GM19395 (cell line): ENCODE measurements around the gene IQGAP2.
"Not testable (repeated sequence)": the region's sequence is repeated elsewhere in the genome, so short reads cannot be mapped to it uniquely, and the experiment has no call there.

Experiments
- ATAC-seq: cut with Tn5 transposase; IDR thresholded peaks from one replicate; pipeline ENCODE4 v1.9.1; 2021; ENCODE audit warnings: mild to moderate bottlenecking, moderate library complexity; ENCODE audit not compliant: unreplicated experiment

The IQGAP2 gene

DNA sequence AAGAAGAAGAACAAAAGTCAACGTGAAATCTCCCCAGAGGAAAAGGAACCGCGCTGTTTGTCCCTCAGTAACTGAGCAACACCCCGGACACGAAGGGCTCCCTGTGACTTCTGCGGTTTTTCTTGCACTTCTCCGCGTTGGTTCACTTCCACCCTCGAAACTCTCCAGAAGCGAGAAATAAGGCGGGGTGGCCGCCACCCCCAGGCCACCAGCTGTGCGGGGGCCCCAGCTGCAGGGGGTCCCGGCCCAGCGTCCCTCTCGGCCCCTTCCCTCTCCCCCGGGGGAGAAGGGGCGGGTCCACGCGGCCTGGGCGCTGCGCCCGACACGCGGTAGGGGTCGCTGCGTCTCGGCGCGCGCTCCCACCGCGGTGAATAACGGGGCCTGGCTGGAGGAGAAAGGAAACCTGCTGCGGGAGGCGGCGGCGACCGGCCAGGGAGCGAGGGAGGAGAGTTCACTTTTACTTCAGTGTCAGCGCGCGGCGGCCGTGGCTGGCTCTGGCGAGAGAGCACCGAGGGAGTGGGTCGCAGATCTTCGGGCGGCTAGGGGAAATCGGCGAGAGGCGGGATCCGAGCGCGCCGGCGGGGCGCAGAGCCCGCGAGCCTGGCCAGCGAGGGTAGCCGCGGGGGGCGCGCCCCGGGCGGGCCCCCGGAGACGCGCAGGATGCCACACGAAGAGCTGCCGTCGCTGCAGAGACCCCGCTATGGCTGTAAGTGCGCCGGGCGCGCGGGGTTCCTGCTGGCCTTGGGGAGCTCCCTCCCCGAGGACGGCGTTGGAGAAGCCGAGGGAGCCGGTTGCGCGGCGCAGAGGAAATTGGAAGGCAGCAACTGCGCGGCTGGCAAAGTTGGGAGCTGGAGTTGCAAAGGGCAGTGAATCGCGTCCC, at the start of gene IQGAP2:
Gene IQGAP2 (plus strand): TSS at position 400 of the 880 bp plus-strand sequence. CDS start 261 bp downstream, at position 661.
- ATAC-seq: peak; percentile 55

DNA sequence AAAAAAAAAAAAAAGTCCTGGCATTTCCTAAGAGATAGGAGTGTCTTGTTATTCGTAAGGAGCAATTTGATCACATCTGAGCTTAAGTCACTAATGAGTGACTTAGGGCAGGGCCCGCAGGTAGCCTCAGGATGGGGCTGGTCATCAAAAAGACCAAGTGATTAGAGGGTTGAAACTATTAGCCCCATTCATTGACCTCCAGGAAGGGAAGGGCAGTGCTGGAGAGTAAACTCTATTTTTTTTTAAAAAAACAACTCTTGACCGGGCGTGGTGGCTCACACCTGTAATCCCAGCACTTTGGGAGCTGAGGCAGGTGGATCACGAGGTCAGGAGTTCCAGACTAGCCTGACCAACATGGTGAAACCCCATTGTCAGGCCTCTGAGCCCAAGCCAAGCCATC, 46.2 kb upstream of the IQGAP2 start:
- no peak for ATAC-seq

DNA sequence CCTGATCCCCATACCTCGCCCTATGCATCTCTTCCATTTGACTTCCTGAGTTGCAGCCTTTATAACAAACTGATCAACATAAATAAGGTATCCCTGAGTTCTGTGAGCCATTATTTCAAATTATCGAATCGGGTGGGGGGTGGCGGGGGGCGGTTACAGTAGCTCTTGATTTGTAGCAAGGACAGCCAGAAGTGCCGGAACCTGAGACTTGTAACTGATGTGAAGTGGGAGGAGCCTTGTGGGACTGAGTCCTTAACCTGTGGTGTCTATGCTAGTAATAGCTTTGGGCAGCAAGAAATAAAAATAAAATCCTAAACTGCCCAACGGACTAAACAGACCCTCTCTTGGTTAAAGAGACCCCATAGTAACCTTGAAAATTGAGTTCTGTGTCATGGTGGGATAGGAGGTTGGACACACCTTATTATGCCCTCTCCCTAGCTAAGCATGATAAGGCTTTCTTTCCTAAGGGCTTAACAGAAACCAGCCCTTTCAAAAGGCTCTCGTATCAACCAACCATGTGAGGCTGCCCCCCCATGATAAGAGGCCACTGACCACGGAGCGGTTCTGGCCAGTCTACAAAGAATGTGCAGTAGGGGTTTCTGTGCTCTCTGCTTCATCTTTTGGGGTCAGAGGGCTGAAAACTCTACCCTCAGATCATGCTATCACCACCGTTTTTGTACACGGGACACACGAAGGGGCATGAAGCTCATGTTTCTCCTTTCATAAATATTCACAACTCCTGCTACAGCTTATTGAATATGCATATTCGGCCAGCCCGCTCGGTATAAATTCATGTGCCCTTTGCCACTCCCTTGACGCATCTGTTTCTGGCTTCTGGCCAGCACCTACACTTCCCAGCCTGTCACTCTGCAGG, 39.5 kb upstream of the IQGAP2 start:
- ATAC-seq: no peak

- no peak for ATAC-seq
Observed at GRCh38 chr5:76364226-76364589, 38.9 kb upstream of the IQGAP2 start.

DNA sequence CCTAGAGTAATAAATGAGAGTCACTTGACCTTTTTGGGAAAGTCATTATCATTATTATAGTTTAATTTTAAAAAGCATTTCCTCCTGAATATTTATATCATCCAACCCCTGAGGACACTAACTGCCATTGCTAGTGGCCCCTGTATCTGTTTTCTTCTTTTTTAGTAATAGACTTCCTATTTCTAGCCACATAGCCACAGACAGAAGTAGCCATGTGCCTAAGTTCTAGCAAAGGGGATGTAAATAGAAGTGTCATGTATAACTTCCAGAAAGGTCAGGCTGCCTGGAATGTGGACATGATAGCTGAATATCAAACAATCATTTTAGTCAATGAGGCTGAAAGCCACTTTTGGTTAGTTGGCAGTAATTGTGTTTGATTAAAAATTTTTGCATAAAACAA, 37.5 kb upstream of the IQGAP2 start:
- no peak for ATAC-seq

DNA sequence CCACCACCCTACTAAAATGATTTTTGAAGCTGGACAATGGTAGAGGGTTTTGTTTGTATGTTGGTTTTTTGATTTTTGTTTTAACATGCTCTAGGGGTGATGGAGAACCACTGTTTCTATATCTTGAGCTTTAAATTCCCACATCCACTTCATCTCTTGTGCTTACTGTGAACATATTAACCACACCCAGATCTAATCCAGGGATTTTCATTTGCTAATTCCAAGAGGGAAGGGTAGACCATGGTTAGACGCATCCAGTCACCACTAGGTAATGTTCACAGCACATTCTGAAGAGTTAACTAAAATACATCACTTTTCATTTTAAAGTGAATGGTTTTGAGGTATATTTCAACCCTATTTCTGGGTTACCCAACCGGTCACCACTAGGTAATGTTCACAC, 36.5 kb upstream of the IQGAP2 start:
- no peak for ATAC-seq

DNA sequence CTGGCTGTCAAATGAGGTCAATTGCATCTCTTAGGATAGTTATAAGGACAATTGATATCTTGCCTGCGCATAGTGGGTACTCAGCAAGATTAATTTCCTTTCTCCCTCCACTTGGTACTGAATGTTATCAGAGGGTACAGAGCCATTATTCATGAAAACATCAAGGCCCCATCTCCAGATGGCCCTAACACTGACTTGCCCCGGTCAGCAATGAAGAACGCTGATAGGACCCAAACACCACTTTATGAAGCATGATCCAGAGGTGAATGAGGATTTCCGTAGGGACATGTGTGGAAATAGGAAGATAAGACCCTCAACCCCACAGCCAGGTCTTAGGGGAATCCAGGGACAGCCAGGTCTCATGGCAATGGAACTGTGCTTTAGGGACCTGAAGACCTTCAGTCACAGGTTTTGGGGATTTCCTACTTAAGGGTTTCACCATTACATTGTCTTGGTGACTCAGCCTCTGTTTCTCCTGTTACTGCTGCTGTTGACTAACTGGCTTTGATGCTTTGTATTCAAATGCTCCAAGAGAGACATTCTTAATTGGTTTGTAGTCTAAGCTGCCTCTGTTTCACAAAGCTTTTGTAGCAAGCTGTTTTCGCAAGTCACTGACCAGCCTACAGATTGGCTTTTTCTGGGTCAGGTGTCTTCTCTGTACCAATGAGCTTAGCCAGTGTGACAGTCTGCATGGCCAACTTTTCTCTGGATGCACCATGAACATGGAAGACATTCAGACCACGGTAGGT, 35.3 kb upstream of the IQGAP2 start:
- no peak for ATAC-seq

DNA sequence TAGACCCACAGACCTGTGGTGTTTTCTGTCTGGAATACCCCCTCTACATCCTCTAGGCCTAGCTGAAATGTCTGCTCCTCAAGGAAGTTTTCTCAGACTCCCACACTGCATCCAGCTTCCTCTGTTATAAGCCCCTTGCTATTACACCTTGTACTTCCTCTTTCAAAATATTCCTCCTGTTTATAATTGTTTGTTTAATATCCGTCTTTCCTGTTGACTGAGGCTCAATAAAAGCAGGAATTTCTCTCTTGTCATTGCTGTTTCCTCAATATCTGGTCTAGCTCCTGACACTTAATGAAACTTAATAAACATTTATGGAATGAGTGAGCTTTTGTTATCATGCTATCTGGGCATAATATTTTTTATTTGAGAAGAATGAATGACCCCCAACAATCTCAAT, 34.1 kb upstream of the IQGAP2 start:
- ATAC-seq: no peak

GRCh38 chr5:76369668-76370067, 33.4 kb upstream of the IQGAP2 start:
- not testable (repeated sequence) for ATAC-seq

- ATAC-seq: no peak
Observed at GRCh38 chr5:76371960-76372322, 31.1 kb upstream of the IQGAP2 start.

DNA sequence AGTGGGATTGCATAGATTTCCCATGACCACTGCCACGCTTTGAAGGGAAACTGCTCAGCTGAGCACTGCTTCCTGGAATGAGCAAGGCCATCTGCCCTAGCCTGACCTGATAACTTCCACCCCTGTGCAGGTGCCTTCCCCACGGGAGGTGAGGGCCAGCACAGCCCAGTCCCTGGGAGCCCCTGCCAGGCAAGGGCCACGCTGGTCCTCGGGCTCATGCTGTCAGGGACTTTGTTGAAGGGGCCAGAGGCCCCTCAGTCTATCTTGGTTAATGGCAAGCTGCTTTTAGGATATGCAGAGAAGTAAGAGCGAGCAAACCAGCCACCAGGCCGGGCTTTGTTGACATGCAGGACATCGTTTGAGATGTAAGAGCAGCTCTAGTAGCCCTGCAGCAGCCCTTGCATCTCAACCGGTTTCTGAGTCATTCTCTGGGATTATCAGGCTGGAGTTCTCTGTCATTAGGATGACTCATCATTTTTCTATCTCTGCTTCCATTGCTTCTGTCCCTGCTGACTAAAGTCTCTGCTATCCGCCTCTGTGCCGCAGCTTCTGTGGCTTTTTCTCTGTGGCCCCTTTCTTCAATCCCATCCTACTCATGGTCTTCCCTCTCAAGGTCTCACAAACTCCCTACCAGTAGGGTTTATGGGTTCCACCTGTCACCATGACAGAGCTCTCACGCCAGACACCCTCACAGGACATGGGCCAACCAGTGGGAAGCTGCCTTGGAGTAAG, 30.6 kb upstream of the IQGAP2 start:
- ATAC-seq: no peak

- ATAC-seq: no peak
Observed at GRCh38 chr5:76376148-76376865, 26.8 kb upstream of the IQGAP2 start.

DNA sequence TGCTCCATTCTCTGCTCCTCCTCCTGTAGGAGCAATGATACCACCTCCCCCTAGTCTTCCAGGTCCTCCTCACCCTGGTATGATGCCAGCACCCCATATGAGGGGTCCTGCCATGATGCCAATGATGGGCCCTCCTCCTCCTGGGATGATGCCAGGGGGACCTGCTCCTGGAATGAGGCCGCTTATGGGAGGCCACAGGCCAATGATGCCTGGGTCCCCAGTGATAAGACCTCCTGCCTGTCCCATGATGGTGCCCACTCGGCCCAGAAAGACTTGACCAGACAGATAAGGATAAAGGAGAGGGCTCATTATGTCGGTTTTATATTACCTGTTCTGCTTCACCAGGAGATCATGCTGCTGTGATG, 26.2 kb upstream of the IQGAP2 start:
- no peak for ATAC-seq

DNA sequence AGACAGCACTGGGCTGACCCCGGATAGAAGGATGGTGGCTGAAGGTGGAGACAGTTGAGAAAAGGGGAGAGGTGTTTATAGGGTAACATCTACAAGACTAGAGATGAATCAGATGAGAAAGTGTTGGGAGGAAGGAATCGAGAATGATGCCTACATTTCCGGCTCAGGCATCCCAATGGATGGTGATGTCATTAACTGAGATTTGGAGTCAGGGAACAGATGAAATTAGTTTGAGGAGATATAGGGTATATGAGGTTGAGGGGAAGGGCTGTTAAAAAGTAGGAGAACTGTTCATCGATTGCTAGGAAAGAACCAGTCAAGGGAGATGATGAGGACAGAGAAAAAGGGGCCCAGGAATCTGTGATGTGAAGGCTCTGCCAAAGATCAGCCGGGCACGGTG, 24.7 kb upstream of the IQGAP2 start:
- ATAC-seq: no peak

DNA sequence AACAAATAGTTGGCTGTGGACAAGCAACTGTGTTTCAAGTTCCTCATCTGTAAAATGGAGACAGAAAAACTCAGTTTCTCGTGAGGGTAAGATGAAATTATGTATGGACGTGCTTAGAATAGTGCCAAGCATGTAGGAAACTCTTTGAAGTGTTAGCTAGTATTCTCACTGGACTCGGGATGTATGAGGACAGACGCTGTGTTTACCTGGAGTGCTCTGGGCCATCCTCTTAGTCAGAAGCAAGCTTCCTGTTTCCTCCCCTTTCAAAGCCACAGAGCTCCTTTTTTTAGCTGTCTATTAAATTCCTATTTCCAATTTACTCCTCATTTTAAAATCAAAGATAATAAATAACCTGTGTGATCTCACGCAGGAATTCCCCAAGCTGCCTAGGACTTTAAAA, 23.8 kb upstream of the IQGAP2 start:
- ATAC-seq: no peak

DNA sequence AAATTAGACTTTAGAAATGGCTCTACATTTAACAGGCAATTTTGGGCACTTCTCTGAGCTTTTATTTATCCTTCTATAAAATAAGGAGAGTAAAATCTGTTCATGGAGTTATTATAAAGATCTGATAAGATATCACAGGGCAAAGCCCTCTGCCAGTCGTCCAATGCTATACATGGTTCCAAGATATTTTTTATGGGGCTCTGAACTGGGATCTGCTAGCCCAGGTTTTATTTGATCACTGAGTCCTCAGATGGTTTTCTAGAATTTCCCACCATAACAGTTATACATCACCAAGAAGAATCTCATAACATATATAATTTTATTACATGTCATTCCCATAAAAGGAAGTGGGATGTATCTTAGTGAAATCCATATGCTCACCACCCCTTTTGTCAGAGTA, 23.2 kb upstream of the IQGAP2 start:
- ATAC-seq: no peak

- ATAC-seq: no peak
Observed at GRCh38 chr5:76380346-76381066, 22.6 kb upstream of the IQGAP2 start.

GRCh38 chr5:76383126-76383832, 19.8 kb upstream of the IQGAP2 start:
- no peak for ATAC-seq

DNA sequence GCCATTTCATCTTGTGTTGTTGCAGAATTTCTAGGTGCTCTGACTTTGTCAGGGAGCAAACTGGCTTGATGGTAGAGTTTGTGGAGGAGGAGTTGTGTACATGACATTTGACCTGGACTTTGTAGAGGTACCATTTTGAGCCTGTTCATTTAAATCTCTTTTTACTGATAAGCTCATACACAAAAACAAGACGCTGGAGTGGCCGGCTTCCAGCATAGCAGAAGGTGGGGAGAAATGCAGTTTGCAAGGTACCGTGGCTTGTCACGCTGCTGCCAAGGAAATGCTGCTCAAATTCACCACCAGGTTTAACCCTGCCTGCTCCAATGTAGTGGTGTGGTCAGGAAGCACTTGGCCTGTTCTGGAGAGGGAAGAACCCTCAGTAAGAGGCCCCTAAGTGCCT, 18.9 kb upstream of the IQGAP2 start:
- no peak for ATAC-seq
